ENCODE data around the gene ENTPD6.

DNA sequence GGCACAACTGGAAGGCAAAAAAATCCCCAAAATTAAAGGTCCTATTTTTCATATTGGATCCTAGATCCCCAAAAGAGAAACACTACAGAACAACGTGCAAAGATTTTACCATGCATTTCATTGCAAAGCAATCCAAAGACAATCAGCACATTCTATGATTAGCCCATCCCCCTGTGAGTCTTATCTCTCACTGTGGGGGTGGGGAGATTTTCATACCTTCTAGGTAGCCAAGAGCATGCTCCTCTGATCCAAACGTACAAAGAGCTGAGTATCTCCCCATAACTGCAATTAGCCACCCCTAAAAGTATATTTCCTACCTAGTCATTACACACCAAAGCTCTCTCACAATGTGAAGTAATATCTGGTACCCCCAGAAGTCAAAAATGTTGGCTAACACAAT, 22.2 kb upstream of the ENTPD6 start:
- TF ChIP-seq CTCF (IDR thresholded peaks at IDR 0.05) (no peak), EP300 (IDR thresholded peaks at IDR 0.05) (no peak), POLR2A (IDR thresholded peaks at IDR 0.05) (no peak)

All from ovary (tissue), 3 donors.